H1 (cell line): ENCODE results near the gene TAAR9. TPM values are rescaled to one million over a fixed set of nuclear protein-coding genes. Genes with fewer than 3 reads are reported as not detected.

Source experiments
- CHD2 ChIP-seq: IDR thresholded peaks from 2 replicates; pipeline ENCODE4 v1.6.1; 2012; ENCODE audit warnings: low read length, improper control_type of control experiment
- CHD7 ChIP-seq: fragments of 300-600 bp; sonication (generic); IDR thresholded peaks from 2 replicates; pipeline ENCODE4 v1.7.1; 2012; ENCODE audit warnings: low read length, moderate library complexity, mild to moderate bottlenecking, inconsistent platforms; ENCODE audit not compliant: insufficient replicate concordance
- GTF2F1 ChIP-seq: IDR thresholded peaks from 2 replicates; pipeline ENCODE4 v1.6.1; 2012; ENCODE audit warnings: low read depth, low read length, improper control_type of control experiment, borderline replicate concordance
- polyA plus RNA-seq, 7 experiments: library from polyadenylated mRNA; depleted of rRNA in 3 of 7; stranded (reverse) in 5 of 7; unstranded in 2 of 7; fragments of >200 nt in 5 of 7; fragments of 200-250 nt in 2 of 7; gene quantifications; 1 replicate in 5 of 7; 2 replicates in 1 of 7; 4 replicates in 1 of 7; pipeline versions ENCODE4 v1.2.1 to v1.2.3, GENCODE V29; 2011 to 2013; ENCODE audit warnings: missing spikeins in 2 of 7, mixed read lengths in 2 of 7
- total RNA-seq: library from RNA; stranded (reverse); fragmentation: NEBNext Ultra II Directional; extraction: Animal tissue kit (Norgen Biotek cat#: 25700); gene quantifications from 2 replicates; pipeline ENCODE4 v1.2.1, GENCODE V29; 2021

Gene TAAR9
- total and polyA plus RNA-seq, 2 of the 8 experiments (the other 6 are each of a cell fraction or from before 2014, with no cell fraction given): not detected

GRCh38 chr6:132570221-132570777 is 32.2 kb downstream of the TAAR9 start, which contains the start of gene TAAR6 (continued):
- TF ChIP-seq CHD7: no peak
- no peak for TF ChIP-seq GTF2F1
- no peak for TF ChIP-seq CHD2
